GM18502 (cell line): ENCODE data around the gene ZBED4.
A peak's percentile ranks its signal among the peaks of the same experiment; 100 is the strongest.

Experiments used
- ATAC-seq: cut with Tn5 transposase; IDR thresholded peaks from one replicate; pipeline ENCODE4 v1.9.1; 2021; ENCODE audit warnings: mild to moderate bottlenecking; ENCODE audit not compliant: unreplicated experiment, poor library complexity

ZBED4 gene

GRCh38 chr22:49930596-49931412, 77.2 kb downstream of the ZBED4 start:
- ATAC-seq: no peak

DNA sequence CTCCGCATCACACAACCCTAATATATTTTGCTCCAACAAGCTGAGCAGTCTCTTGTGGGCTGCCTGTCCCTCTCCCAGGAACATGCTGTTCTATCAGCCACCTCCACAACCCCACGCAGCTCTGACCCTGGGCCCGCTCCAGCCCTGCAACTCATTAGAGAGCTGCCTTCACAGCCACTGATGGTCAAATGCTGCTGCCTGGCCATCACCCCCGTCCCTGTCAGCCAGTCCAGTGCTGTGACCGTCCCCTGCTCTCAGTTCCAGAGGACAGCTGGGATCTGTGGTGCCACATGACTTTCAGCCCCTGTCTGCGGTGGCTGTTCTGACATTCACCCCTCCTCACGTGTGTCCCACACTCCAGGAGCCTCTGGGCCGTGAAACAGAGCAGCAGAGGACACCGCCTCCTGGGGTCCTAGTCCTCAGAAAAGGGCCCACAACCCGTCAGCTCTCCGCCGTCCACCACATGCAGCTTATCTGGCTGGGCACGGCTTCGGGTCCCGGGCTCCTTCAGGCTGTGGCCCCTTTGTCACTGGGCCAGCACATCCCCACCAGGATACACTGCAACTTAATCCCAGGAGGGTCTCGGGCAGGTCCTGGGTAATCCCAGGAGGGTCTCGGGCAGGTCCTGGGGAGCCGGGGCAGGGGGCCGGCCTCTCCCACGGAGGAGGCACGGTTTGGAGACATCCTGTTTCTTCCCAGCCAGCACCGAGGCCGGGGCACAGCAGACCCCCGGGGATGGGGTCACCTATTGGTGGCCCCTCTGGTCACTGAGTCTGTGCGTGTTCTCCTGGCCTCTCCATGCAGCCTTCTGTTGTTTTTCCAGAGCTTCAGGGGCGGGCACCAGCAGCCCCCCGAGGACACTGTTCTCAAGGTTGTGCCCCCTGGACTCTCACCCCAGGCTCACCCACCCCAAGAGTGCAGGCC, 79.9 kb downstream of the ZBED4 start:
- no peak for ATAC-seq

GRCh38 chr22:49934160-49934890, 80.7 kb downstream of the ZBED4 start:
- ATAC-seq: no peak

DNA sequence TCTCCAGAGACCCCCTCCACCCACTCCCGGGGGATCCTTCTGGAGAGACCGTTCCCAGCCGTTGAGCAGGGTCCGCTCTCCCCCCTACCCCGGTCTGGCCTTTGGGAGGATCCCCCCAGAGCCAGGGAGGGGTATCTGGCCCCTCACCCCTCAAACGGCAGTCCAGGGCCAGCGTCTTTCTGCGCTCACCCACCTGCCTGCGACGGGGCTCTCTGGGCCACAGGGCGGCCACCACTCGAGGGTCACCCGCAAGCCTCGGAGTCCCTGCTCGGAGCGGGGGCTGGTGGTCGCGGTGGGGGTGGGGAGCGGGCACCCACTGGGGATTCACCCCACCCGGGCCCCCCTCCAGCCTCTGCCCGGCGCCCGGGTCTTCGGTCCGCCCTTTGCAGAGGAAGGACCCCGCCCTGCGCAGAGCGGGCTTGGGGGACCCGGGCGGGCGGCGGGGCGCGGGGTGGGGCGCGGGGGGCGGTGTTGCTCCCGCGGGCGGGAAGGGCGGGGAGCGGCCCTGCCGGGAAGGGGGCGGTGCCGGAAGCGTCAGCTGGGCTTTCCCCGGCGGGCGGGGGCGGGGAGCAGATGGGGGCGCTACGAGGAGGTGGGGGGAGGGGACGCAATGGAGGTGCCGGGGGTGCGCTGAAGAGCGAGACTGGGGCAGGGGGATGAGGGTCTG, 81.4 kb downstream of the ZBED4 start:
- ATAC-seq: no peak

- ATAC-seq: no peak
Observed at GRCh38 chr22:49935561-49935960, 81.9 kb downstream of the ZBED4 start.

DNA sequence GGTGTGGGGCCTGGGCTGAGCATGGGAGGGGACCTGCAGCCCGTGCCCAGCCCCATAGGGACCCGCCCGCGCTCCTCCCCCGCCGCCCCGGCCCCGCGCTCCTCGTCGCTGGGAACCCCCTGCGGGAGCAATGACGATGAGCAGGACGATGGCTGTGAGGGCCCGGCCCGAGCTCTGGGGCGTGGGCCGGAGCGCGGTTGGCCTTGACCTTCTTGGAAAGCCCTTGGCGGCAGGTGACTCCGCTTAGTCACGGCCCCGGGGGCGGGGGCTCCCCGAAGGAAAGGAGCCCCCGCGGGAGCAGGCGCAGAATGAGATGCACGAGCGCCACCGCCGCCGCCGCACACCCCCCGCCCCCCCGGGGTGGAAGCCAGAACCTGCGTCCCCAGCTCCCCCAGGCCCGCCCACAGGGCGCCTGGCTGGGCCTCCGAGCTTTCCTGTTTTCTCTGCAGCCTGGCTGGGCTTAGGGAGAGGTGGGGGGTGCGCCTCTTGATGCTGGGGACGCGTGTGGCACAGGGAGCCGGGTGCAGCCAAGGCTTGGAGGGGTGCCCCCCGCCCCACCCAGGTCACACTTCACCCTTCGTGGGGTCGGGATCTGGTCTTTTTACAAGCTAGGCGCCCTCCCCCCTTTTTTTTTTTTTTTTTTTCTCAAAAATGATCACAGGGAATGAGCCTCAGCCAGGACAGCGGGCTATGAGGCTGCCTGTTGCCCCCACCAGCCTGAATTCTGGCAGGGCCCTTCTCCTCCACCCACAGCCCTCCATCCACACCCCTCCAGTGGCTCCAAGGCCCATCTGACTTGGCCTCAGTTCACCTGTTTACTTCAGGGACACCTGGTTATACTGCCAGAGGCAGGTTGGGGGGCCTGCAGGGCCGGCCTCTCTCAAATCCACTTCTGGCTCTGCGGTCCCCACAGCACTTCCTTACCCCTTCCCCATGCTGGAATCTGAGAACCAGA, 82.7 kb downstream of the ZBED4 start:
- peak; percentile 64 for ATAC-seq

GRCh38 chr22:49936973-49937757, 83.5 kb downstream of the ZBED4 start:
- no peak for ATAC-seq

DNA sequence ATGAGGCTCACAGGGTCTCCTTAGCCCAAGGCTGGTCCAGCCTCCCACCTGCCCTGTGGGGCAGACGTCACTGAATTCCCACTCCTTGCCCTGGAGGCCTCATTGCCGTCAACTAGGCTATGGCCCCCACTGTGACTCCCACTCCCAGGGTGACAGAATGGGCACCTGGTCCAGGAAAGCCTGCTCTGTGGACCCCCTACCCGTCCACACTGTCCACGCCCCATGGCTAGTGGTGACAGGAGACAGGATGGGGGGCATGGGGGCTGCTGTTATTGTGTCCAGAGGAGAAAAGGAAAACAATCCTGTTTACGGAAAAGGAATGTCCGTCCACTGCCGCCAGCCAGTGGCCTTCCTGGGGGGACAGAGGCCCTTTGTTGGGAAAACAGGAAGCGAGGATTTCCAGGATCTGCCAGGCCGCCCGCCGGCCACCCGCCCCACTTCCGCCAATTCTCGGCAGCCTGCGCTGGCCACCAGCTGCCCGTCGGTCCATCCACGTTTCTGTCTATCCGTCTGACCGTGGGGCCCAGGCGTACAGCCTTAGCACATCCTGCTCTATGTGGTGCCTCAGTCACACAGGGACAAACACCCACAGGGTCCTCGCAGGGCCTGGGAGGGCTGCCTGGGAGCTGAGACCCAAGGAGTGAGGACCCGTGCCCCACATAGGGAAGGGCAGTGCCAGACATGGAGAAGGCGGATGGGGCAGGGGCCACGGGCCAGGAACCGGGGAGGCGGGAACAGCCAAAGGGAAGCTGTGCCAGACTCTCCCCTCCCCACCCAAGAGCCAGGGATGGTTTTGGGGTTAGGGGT, 84.3 kb downstream of the ZBED4 start:
- no peak for ATAC-seq

- no peak for ATAC-seq
Observed at GRCh38 chr22:49938565-49939136, 85.0 kb downstream of the ZBED4 start.
